GM23248 (cell line): ENCODE results near the gene ARHGDIA.

Experiments
- EZH2 ChIP-seq: fragments of 200-600 bp; sonication (generic); IDR thresholded peaks from 2 replicates; pipeline ENCODE4 v1.6.1; 2018; ENCODE audit warnings: antibody characterized with exemption, mild to moderate bottlenecking; ENCODE audit not compliant: insufficient read depth, poor library complexity, severe bottlenecking
- EZH2phosphoT487 ChIP-seq: fragments of 200-600 bp; sonication (generic); IDR thresholded peaks from 2 replicates; pipeline ENCODE4 v1.6.1; 2018; ENCODE audit warnings: antibody characterized with exemption, moderate library complexity, mild to moderate bottlenecking, low read depth; ENCODE audit not compliant: insufficient read depth

DNA sequence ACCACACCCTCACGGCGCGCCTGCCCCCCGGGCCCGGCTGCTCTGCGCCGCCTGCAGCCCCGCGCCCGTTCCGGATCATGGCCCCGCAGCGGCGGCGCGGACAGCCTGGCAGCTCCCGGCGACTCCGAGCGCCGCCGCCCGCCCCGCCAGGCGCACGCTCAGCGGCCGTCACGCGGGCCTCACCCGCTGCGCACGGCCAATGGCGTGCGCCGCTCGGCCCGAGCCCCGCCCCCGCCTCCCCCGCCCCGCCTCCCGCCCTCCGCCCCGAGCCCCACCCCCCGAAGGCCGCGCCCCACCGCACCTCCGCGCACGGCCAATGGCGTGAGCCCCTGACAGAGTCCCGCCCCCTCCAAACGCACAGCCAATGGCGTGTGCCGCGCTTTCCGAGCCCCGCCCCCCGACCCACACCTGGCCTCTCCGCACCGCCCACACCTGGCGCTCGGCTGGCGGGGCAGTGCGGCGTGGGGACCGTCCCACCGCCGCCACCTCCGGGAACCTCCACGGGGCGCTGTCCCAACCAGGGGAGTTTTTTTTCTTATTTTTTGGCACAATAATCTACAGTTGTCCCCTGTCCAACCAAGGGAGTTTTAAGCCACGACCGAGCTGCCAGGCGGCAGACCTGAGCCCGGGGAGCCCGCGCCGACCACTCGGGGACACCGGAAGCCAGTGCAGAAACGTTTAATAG lies 40.3 kb upstream of the ARHGDIA start, which contains the start of gene PCYT2:
- TF ChIP-seq EZH2 (no peak), EZH2phosphoT487 (no peak)
